SK-N-SH treated with all-trans-retinoic acid at 6 μM for 48 hours (cell line): Measurements from ENCODE around the gene TMEM107.

Source experiments
- ATAC-seq: fragments of 200-7000 bp; cut with Tn5 transposase; 3 replicates; pipeline ENCODE4 v1.9.1; 2020; ENCODE audit warnings: mild to moderate bottlenecking, moderate library complexity
- ARNTL ChIP-seq: fragments of 450-650 bp; formaldehyde crosslinking; IDR thresholded peaks from 2 replicates; pipeline ENCODE4 v1.5.0; 2020; ENCODE audit warnings: low read depth, mild to moderate bottlenecking, moderate library complexity, borderline replicate concordance
- BACH2 ChIP-seq: fragments of 250-450 bp; sonication (Bioruptor Pico); IDR thresholded peaks from 2 replicates; pipeline ENCODE4 v1.9.0; 2021; ENCODE audit warnings: mild to moderate bottlenecking, borderline replicate concordance
- CSDC2 ChIP-seq: fragments of 250-450 bp; sonication (Bioruptor Pico); IDR thresholded peaks from 2 replicates; pipeline ENCODE4 v1.5.0; 2020; ENCODE audit warnings: mild to moderate bottlenecking, moderate library complexity
- CSRNP3 ChIP-seq: fragments of 250-450 bp; sonication (Bioruptor Pico); IDR thresholded peaks from 2 replicates; pipeline ENCODE4 v1.5.1; 2021; ENCODE audit warnings: mild to moderate bottlenecking, moderate library complexity
- PPARA ChIP-seq: fragments of 250-450 bp; sonication (Bioruptor Pico); IDR thresholded peaks from 2 replicates; pipeline ENCODE4 v1.5.0; 2020; ENCODE audit warnings: mild to moderate bottlenecking, borderline replicate concordance
- SNAI2 ChIP-seq: fragments of 250-450 bp; sonication (Bioruptor Pico); IDR thresholded peaks from 2 replicates; pipeline ENCODE4 v1.5.0; 2020; ENCODE audit warnings: mild to moderate bottlenecking, moderate library complexity
- TCF4 ChIP-seq: fragments of 250-450 bp; sonication (Bioruptor Pico); IDR thresholded peaks from 2 replicates; pipeline ENCODE4 v1.8.0; 2021; ENCODE audit warnings: mild to moderate bottlenecking, moderate library complexity, borderline replicate concordance
- TOX ChIP-seq: fragments of 250-450 bp; sonication (Bioruptor Pico); IDR thresholded peaks from 2 replicates; pipeline ENCODE4 v1.8.0; 2021; ENCODE audit warnings: mild to moderate bottlenecking, moderate library complexity, borderline replicate concordance
- ZNF565 ChIP-seq: fragments of 450-650 bp; formaldehyde crosslinking; conservative IDR thresholded peaks from 2 replicates; pipeline ENCODE4 v1.5.0; 2020; ENCODE audit warnings: low read depth, mild to moderate bottlenecking, moderate library complexity
- ZNF70 ChIP-seq: fragments of 450-650 bp; formaldehyde crosslinking; IDR thresholded peaks from 2 replicates; pipeline ENCODE4 v1.5.0; 2020; ENCODE audit warnings: mild to moderate bottlenecking, moderate library complexity
- ZNF8 ChIP-seq: fragments of 450-650 bp; formaldehyde crosslinking; IDR thresholded peaks from 2 replicates; pipeline ENCODE4 v1.5.0; 2020; ENCODE audit warnings: mild to moderate bottlenecking, moderate library complexity
- TF ChIP-seq, protein P1 (sequence below): fragments of 250-450 bp; sonication (Bioruptor Pico); IDR thresholded peaks from 2 replicates; pipeline ENCODE4 v1.5.0; 2020; ENCODE audit warnings: mild to moderate bottlenecking, moderate library complexity

The TMEM107 gene

GRCh38 chr17:8123695-8124349 lies 52.4 kb downstream of the TMEM107 start, which contains the start of gene HES7:
TSS of gene HES7 (minus strand) at chr17:8124106. CDS start at chr17:8124084, 22 bp downstream.
- no peak for ATAC-seq
- no peak for TF ChIP-seq CSDC2 (CRISPR knock-in tag)
- TF ChIP-seq ARNTL (CRISPR knock-in tag): no peak
- no peak for TF ChIP-seq ZNF8 (CRISPR knock-in tag)
- TF ChIP-seq TOX (CRISPR knock-in tag): no peak
- TF ChIP-seq ZNF565 (CRISPR knock-in tag): no peak
- TF ChIP-seq ZNF70 (CRISPR knock-in tag): no peak
- no peak for TF ChIP-seq BACH2 (CRISPR knock-in tag)
- TF ChIP-seq TCF4 (CRISPR knock-in tag): no peak
- TF ChIP-seq CSRNP3 (CRISPR knock-in tag): no peak
- TF ChIP-seq SNAI2 (CRISPR knock-in tag): no peak
- no peak for TF ChIP-seq PPARA (CRISPR knock-in tag)

- ATAC-seq: no peak
- no peak for TF ChIP-seq ARNTL (CRISPR knock-in tag)
- TF ChIP-seq, protein P1, sequence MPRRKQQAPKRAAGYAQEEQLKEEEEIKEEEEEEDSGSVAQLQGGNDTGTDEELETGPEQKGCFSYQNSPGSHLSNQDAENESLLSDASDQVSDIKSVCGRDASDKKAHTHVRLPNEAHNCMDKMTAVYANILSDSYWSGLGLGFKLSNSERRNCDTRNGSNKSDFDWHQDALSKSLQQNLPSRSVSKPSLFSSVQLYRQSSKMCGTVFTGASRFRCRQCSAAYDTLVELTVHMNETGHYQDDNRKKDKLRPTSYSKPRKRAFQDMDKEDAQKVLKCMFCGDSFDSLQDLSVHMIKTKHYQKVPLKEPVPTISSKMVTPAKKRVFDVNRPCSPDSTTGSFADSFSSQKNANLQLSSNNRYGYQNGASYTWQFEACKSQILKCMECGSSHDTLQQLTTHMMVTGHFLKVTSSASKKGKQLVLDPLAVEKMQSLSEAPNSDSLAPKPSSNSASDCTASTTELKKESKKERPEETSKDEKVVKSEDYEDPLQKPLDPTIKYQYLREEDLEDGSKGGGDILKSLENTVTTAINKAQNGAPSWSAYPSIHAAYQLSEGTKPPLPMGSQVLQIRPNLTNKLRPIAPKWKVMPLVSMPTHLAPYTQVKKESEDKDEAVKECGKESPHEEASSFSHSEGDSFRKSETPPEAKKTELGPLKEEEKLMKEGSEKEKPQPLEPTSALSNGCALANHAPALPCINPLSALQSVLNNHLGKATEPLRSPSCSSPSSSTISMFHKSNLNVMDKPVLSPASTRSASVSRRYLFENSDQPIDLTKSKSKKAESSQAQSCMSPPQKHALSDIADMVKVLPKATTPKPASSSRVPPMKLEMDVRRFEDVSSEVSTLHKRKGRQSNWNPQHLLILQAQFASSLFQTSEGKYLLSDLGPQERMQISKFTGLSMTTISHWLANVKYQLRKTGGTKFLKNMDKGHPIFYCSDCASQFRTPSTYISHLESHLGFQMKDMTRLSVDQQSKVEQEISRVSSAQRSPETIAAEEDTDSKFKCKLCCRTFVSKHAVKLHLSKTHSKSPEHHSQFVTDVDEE (CRISPR knock-in tag): no peak
Measured at GRCh38 chr17:8122924-8123694, 53.1 kb downstream of the TMEM107 start.
